Fibroblast of mammary gland (primary cell): ENCODE measurements around the gene MRPS16.

ENCODE experiments used
- DNase-seq: peaks from one replicate; pipeline ENCODE4 v3.0.0-alpha.2; 2010; ENCODE audit warnings: low read depth
- H3K4me3 ChIP-seq: 2 replicates; pipeline ENCODE4 v1.5.1; 2011; ENCODE audit warnings: low read depth, mild to moderate bottlenecking, low read length, moderate library complexity; ENCODE audit not compliant: control insufficient read depth
- TF ChIP-seq, protein P1 (sequence below): conservative IDR thresholded peaks from 2 replicates; pipeline ENCODE4 v1.5.1; 2011; ENCODE audit warnings: low read depth, low read length, inconsistent platforms; ENCODE audit not compliant: control insufficient read depth, insufficient read depth

Gene MRPS16

DNA sequence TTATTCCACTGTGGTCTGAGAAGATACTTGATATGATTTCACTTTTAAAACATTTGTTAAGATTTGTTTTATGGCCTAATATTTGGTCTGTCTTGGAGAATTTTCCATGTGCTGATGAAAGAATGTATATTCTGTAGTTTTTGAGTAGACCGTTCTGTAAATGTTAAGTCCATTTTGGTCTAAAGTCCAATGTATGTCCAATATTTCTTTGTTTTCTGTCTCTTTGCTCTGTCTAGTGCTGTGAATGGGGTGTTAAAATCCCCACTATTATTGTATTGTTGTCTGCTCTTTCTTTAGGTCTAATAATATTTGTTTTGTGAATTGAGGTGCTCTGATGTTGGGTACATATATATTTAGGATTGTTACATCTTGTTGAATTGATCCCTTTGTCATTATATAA is 36.7 kb downstream of the MRPS16 start:
- DNase-seq, result no peak
- no peak overlapping the region for H3K4me3 ChIP-seq
- TF ChIP-seq, protein P1, sequence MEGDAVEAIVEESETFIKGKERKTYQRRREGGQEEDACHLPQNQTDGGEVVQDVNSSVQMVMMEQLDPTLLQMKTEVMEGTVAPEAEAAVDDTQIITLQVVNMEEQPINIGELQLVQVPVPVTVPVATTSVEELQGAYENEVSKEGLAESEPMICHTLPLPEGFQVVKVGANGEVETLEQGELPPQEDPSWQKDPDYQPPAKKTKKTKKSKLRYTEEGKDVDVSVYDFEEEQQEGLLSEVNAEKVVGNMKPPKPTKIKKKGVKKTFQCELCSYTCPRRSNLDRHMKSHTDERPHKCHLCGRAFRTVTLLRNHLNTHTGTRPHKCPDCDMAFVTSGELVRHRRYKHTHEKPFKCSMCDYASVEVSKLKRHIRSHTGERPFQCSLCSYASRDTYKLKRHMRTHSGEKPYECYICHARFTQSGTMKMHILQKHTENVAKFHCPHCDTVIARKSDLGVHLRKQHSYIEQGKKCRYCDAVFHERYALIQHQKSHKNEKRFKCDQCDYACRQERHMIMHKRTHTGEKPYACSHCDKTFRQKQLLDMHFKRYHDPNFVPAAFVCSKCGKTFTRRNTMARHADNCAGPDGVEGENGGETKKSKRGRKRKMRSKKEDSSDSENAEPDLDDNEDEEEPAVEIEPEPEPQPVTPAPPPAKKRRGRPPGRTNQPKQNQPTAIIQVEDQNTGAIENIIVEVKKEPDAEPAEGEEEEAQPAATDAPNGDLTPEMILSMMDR, result no peak

DNA sequence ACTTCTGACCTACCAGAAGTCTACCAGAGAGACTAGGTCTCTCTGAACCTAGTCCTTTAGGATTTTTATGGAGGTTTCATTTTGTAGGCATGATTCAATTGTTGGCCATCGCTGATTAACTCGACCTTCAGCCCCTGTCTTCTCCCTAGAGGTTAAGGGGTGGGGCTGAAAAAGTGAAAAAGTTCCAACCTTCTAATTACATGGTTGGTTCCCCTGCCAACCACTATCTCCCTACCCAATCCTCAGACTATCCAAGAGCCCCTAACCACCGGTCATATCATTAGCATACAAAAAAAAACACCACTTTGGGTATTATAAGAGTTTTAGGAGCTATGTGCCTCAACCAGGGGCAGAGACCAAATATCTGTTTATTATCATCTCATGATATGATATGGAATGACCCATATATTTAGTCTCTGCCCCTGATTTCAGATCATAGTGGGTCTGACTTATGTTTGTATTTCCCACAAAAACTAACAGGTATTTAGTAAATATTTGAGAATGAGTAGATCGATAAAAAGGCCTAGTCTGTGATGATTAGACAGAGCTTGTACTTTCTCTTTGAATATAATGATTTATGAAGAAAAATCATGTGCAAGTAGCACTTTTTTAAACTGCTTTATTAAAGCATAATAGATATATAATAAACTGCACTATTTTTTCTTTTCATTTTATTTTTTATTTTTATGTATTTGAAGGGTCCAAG is 41.2 kb downstream of the MRPS16 start:
- no peak overlapping the region for H3K4me3 ChIP-seq
- DNase-seq, result no peak
- TF ChIP-seq, protein P1, result no peak

DNA sequence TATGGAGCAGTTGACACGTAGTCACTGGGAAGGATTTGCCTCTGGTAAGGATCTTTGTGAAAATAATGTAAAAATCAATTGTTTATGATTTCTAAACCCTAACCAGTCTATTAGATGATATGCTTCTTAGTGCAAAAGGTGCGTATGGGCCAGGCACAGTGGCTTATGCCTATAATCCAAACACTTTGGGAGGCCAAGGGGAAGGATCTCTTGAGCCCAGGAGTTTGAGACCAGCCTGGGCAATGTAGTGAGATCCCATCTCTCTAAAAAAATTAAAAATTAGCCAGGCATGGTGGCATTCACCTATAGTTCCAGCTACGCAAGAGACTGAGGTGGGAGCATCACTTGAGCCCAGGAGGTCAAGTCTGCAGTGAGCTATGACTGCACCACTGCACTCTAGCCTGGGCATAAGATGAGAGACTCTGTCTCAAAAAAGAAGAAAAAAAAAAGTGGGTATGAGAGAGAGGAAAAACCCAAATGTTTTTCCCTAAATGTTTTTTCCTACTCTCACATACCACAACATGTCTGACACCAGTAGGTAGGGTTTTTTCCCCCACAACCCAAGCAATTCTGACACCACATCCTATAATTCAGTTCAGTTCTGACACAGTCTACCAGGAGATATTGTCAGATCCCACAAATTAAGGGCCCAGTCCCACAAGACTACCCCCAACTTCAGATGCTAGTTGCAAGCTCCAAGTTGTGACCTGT is 41.9 kb downstream of the MRPS16 start:
- TF ChIP-seq, protein P1, result no peak
- no peak for DNase-seq
- no peak overlapping the region for H3K4me3 ChIP-seq

DNA sequence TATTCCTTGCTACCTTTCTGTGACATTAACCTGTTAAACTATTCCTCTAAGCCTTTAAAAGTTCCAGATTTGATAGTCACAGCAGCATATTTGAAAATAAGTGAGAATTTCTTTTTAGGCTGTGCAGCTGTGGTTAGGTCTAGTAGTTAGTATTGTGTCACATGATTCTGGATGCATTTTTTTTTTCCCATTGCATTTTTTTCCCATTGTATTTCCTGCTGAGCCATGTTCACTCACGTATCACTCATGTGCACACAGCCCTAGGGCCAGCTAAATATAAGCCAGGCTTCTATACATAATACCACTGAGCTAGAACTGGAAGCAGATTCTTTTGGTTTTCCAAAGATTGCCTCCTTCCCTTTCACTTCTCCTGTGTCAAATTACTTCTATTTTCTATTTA is 42.7 kb downstream of the MRPS16 start:
- H3K4me3 ChIP-seq, result no peak overlapping the region
- TF ChIP-seq, protein P1, result no peak
- DNase-seq, result peak; percentile 17

DNA sequence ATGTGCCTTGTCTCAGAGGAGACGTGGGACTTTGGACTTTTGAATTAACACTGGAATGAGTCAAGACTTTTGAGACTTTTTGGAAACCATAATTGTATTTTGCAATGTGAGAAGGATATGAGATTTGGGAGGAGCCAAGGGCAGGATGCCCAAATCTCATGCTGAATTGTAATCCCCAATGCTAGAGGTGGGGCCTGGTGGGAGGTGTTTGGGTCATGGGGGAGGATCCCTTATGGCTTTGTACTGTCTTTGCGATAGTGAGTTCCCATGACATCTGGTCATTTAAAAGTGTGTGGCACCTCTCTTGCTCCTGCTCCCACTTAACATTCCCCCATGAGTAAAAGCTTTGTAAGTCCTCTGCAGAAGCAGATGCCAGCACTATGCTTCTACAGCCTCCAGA is 44.6 kb downstream of the MRPS16 start:
- peak; percentile 20 for DNase-seq
- no peak overlapping the region for H3K4me3 ChIP-seq
- TF ChIP-seq, protein P1, result no peak

DNA sequence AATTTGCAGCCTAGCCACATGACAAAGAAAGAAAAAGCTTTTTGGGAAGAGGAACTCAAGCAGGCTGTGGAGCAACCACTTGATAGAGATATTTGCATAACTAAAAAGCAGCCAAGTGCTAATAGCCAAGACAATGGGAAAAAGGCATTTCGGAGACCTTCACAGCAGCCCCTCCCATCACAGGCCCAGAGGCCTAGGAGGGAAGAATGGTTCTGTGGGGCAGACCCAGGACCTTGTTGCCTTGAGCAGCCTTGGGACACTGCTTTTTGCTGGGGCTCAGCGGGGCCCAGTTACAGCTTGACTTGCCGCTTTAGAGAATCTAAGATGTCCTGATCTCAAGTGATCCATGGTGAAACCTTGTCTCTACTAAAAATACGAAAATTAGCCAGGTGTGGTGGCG is 46.1 kb downstream of the MRPS16 start:
- DNase-seq, result no peak
- TF ChIP-seq, protein P1, result no peak
- no peak overlapping the region for H3K4me3 ChIP-seq
